SHP77 treated with DMSO at 0.1 percent for 48 hours (cell line): ENCODE data around the gene NPPA.

Source experiments
- DNase-seq: peaks from one replicate; lab custom pipeline; 2025; lab: John Stamatoyannopoulos, UW

Gene NPPA

DNA sequence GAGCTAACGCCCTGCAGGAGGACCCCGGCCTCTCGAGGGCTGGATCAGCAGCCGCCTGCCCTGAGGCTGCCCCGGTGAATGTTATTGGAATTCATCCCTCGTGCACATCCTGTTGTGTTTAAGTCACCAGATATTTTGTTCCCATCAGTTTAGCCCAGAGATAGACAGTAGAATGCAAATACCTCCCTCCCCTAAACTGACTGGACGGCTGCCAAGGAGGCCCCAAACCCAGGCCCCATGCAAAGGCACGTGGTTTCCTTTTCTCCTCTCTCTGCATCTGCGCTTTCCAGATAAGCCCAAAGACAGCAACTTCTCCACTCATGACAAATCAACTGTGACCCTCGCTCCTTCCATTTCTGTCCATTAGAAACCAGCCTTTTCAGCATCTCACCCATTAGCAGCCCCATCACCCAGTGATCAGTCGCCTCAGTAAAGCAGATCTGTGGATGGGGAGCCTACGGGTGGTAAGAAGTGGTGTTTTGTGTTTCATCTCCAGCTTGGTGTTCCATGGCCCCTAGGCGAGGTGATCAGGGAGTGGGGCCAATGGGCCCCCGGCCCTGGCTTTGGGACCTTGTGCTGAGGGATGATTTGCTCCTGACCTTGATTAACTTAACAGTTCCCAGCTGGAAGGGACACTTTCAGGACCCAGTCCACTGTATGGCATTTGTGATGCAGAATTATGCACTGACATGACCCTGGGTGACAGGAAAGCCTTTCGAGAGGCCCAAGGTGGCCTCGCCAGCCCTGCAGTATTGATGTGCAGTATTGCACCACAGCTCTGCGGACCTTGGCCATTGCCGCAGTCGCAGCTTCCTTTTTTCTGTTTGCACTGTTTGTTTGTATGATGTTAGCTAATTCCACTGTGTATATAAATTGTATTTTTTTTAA lies 5.2 kb downstream of the NPPA start:
- DNase-seq = no peak

DNA sequence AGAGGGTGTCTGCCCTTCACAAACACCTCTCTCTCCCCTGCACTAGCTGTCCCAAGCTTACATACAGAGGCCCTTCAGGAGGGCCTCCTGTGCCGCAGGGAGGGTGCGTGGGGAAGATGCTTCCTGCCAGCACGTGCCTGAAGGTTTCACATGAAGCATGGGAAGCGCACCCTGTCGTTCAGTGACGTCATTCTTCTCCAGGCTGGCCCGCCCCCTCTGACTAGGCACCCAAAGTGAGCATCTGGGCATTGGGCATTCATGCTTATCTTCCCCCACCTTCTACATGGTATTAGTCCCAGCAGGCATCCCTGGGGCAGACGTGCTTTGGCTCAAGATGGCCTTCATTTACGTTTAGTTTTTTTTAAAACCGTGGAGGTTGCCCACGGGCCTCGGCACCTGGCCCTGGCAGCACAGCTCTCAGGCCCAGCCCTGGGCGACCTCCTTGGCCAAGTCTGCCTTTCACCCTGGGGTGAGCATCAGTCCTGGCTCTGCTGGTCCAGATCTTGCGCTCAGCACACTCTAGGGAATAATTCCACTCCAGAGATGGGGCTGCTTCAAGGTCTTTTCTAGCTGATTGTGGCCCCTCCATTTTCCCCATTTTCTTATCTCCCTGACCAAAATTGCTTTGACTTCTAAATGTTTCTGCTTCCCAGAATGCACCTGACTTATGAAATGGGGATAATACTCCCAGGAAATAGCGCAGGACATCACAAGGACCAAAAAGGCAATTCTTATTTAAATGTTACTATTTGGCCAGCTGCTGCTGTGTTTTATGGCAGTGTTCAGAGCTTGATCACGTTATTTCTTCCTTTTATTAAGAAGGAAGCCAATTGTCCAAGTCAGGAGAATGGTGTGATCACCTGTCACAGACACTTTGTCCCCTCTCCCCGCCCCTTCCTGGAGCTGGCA lies 6.1 kb downstream of the NPPA start:
- no peak for DNase-seq

DNA sequence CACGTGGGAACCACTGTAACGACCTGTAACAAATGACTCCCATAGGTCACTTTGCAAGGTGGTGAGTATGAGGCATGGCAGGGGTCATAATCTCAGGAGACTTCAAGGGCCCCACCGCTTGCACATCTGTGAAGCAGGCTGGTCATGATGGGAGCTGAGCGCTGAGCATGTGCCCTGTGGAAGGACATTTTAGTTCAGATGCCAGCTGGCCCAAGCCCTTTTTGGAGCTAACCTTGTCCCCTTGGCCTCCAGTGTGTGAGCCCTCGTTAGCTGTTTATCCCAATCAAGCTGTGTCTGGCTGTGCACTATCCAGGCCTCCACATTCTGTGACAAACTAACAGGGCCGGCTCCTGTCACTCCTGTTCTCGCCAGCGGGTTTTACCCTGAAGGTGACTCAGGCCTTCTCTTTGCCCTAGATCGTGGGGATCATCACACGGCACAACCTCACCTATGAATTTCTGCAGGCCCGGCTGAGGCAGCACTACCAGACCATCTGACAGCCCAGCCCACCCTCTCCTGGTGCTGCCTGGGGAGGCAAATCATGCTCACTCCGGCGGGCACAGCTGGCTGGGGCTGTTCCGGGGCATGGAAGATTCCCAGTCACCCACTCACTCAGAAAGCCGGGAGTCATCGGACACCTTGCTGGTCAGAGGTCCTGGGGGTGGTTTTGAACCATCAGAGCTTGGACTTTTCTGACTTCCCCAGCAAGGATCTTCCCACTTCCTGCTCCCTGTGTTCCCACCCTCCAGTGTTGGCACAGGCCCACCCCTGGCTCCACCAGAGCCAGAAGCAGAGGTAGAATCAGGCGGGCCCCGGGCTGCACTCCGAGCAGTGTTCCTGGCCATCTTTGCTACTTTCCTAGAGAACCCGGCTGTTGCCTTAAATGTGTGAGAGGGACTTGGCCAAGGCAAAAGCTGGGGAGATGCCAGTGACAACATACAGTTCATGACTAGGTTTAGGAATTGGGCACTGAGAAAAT lies 7.6 kb downstream of the NPPA start:
- no peak for DNase-seq

DNA sequence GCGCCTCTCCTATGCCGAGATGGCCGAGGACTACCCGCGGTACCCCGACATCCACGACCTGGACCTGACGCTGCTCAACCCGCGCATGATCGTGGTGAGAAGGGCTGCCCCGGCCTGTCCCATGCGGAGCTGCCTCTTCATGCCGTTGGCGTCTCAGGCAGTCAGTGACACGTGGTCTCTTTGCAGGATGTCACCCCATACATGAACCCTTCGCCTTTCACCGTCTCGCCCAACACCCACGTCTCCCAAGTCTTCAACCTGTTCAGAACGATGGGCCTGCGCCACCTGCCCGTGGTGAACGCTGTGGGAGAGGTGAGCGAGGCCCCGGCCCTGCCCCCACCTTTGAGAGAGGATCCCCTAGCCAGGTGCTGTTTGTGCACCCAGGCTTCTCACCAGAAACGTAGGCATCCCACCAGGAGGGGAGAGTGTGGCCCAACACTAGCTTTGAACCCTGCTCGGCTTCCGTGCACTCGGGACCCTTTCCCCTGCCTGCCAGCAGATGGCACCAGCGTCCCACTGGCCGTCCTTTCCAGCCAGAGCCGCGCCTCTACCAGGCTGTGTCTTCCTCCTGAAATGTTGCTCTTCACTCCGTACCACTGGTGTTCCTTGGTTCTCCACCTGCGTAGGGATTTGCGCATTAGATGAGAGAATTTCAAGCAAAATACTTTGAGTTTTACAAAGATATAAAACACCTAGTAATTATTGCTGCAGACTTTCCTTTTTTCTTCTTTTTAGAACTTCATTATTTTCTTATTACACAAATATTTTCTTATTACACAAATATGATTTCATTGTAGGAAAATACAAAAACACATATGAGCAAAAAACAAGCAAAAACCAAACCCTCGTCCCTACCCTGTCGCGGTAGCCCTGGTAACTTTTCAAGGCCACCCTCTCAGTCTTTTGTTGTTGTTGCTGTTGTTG lies 9.0 kb downstream of the NPPA start:
- DNase-seq = peak; percentile 17

DNA sequence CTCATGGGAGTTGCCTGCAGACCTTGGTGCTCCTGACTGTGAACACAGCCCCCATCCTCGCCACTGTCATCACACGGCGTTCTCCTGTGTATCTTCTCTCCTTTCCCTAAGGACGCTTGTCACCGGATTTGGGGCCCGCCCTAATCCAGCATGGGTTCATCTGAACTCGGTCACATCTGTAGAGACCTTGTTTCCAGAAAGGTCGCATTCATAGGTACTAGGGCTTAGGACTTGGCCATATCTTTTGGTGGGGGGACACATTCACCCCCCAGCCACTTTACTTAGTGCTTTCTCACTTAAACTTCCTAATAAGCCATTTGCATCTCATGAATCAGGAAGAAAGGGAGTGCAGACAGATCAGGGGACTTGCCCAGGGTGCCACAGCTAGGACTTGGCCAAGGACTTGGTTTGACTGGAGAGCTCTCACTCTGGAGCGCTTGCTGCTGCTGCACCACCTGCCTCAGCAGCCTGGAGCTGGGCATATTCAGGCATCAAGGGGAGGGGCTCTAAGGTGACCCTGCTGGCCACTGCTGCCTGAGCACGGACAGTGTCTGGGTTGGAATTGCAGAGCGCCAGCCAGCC lies 9.7 kb downstream of the NPPA start:
- DNase-seq = no peak

DNA sequence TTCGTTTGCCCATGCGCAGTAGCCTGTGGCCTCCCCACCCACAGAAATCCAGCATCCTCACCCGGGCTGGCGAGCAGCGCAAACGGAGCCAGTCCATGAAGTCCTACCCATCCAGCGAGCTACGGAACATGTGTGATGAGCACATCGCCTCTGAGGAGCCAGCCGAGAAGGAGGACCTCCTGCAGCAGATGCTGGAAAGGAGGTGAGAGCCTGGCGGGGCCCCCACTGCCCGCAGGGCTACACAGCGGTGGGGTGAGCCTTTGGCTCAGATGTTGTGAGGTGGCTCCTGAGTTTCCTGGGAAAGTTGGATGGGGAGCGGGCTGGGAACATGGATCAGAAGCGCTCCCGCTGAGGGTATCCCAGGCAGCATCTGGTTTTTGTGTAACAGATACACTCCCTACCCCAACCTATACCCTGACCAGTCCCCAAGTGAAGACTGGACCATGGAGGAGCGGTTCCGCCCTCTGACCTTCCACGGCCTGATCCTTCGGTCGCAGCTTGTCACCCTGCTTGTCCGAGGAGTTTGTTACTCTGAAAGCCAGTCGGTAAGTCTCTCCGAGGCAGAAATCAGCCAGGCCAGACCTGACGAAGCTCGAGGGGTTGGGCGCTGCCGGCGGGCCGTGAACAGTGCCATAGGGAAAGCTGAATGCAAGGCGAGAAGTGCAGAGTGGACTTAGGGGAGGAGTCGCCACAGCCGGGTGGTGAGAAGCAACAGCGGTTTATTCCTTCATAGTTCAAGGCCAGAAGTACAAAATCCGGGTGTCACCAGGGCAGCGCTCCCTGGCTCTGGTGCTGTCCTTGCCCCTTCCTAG lies 10.4 kb downstream of the NPPA start:
- no peak for DNase-seq

DNA sequence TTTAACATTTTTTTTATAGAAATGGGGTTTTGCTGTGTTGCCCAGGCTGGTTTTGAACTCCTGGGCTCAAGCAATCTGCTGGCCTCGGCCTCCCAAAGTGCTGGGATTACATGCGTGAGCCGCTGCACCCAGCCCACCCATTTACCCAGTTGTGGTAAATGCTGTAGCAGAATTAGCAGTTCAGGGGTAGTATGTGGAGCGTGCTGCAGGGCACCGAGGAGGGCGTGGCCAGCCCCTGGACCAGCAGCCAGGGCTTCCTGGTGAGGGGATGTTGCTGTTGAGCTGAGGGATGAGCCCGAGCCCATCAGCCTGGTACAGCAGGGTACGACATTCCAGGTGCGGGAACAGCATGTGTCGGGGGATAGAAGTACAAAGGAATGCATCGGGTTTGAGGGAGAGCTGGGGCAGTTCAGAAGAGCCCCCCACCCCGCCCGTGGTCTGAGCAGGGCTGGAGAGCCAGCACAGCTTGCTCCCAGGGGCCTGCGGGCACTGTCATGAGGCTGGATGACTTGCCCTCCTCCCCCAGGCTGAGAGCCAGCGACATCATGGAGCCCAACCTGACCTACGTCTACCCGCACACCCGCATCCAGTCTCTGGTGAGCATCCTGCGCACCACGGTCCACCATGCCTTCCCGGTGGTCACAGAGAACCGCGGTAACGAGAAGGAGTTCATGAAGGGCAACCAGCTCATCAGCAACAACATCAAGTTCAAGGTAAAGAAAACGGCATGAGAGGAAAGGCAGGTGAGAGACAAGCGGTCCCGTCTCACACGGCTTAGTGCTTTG lies 11.9 kb downstream of the NPPA start:
- DNase-seq = no peak

DNA sequence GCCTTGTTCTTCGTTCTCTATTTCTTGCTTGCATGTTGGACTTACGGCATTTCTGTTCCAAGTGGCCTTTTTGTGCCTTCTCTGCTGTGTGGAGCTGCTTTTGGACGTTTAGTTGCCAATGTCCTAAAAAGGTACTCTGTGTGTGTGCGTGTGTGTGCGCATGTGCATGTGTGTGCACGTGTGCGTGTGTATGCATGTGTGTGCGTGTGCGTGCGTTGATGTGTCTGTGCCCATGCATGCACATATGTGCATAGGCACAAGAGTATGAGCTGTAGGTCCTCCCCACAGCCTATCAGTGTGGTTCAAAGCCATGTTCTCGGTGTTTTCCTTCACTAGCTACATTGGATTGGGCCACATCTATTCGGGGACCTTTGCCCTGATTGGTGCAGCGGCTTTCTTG lies 13.7 kb downstream of the NPPA start:
- DNase-seq = no peak

DNA sequence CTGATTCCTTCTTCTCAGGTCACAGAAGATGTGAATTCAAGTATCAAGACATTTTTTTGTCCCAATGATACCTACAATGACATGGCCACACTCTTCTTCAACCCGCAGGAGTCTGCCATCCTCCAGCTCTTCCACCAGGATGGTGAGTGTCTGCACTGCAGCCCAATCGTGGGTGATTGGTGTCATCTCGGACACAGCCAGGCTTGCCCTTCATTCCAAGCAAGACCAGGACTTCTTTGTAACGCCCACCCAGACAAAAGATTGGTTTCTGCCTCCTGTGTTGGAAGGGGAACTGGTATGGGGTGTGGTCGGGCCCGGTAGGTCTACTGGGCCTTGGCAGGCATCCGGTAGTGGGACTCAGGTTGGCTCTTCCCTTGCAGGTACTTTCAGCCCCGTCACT lies 14.1 kb downstream of the NPPA start:
- DNase-seq = no peak

DNA sequence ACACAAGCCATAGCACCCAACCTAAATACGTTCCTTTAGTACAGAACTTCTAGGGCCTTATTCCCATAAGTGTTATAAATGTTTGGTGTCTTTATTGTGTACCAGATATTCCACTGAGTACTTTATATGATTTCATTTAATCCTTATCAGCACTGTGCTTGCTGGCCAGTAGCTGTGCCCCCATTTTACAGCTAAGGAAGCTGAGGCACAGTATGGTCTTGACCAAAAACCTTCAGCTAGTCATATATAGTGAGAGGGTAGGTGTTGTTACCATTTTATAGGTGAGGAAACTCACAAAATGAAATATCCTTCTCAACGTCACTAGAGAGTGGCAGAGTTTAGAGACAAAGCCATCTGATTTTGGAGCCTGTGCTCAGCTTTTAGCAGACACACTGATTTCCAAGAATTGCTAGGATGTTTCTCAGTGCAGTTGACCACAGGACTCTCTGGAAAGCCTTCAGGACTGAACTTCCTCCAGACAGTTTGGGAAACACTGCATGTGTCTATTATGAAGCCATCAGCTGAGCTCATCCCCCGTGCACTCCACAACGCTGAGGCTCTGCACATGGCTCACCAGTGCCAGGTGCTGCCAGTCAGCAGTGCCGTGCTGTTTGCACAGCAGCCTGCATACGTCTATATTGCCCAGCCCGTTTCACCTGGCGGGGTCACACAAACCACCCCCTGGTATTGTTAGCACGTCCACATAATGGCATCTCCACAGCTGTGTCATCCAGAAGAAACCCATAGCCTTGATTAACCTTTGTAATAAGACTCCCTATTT lies 15.4 kb downstream of the NPPA start:
- peak; percentile 10 for DNase-seq

DNA sequence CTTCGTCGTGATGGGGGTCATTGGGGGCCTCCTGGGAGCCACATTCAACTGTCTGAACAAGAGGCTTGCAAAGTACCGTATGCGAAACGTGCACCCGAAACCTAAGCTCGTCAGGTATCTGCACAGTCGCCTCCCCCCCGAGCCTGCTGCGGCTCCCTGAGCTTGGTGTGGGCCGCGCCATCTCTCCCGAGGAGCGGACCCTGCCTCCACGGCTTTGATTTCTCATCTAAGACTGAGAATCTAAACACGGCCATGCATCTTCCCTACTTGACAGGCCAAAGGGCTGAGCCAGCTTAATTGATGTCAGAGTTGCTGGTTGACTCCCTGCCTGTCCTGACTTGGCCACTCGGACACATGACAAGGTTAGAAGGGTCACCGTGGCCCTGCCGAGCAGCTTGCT lies 19.1 kb downstream of the NPPA start:
- DNase-seq = no peak

DNA sequence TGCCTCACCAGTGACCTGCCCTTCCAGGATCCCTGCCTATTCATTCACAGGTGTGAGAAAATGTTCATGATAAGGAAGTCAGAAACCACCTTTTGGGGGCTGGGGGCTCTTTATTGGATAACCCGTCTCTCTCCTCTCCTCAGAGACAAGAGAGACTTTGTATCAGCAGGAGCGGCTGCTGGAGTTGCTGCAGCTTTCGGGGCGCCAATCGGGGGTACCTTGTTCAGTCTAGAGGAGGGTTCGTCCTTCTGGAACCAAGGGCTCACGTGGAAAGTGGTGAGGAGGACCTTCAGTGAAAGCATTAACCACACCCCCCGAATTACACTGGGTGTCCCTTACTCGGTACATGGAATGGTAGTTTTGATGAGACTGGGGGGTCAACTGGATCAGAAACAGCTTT lies 20.6 kb downstream of the NPPA start:
- no peak for DNase-seq

DNA sequence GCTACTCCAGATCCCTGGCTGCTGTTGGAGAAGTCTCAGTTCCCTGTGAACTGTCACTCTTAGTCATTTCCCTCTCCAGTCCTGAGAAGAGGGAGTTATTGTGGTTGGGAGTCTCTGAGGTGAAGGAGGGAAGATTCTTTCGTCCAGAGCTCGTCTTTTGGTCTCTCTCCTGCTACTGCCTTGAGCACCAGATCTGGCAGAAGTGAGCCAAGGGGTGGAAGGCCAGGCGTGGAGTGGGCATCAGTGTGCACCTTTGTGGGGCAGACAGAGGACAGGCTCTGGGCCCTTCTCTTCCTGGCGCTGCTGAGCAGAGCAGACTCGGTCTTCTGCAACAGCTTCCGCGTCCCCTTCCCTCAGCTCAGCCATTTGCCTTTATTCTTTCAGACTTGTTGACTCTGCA lies 22.5 kb downstream of the NPPA start:
- DNase-seq = no peak

DNA sequence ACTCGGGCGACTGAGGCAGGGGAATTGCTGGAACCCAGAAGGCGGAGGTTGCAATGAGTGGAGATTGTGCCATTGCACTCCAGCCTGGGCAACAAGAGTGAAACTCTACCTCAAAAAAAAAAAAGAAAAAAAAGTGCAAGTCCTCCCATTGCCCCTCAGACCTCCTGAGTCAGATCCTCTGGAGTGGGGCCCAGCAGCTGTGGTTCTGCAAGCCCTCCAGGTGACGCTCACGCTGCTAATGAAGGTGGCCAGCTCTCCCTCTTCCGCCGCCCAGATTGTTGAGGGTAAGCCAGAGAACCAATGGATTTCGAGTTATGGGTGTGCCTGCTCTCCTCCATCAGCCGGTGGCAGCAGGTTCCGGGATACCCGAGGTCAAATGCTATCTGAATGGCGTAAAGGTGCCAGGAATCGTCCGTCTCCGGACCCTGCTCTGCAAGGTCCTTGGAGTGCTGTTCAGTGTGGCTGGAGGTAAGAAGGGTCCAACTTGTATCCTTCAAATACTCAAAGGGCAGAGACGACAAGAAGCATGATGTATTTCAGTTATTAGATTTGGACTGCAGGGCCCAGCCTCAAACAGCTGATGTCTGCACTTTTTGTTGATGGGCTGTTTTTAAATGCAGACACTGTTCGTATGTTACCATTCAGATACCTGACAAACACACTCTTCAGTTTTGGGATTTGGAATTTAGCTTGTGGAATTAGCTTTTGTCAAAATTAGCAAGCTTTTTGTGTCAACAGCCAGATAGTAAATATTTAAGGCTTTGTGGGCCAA lies 24.0 kb downstream of the NPPA start:
- no peak for DNase-seq

DNA sequence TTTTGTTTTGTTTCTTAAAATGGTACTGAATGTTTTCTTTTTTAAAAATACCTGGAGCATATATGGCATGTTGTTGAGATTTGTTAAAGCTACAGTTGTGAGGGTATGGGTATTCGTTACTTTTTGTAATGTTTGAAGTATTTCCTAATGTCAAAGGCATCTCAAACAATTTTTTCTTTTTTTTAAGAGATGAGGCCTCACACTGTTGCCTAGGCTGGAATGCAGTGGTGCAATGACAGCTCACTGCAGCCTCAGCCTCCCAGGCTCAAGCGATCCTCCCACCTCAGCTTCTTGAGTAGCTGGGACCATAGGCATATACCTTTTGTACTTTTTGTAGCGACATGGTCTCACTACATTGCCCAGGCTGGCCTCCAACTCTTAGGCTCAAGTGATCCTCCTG lies 25.5 kb downstream of the NPPA start:
- no peak for DNase-seq

DNA sequence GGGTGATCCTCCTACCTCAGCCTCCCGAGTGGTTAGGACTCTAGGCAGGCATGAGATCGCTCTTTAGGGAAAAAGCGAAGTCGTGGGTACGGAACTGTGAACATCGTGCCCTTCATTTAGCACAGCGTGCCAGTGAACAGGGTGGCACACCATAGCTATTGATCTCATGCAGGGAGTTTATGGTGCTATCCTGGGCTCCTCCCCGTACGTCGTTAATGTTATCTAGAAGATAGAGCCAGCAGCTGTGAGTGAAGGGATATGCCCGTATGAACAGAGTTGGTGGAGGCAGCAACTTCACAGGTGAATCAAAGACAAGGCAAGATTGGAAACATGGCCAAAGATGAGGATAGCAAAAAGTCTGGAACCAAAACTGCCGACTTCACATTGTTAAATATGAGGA lies 30.4 kb downstream of the NPPA start:
- DNase-seq = no peak

DNA sequence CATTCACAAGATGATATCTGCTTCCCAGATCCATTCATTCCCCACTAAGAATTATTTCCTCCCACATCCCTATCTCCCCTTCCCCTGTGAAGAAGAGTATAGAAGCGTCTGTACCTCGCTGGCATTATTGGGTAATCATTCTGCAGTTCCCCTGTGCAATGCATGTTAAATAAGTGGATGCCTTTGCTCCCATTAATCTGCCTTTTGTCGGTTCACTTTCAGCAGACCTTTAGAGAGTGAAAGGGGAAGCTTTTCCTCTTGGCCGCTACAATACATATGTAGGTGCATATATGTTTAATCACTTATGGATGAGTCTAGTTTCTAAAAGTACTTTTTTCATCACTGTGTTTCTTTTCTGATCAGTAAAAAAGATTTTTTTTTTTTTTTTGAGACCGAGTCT lies 34.6 kb downstream of the NPPA start:
- no peak for DNase-seq
